Peyer's patch (tissue), 4 donors: Measurements from ENCODE around the gene SH2D5.

Experiments used
- POLR2A ChIP-seq, 2 donors: fragments of 450-650 bp; IDR thresholded peaks; one replicate each; pipeline ENCODE4 v1.5.1; 2017; ENCODE audit warnings: antibody characterized with exemption in 2 of 2, mild to moderate bottlenecking in 2 of 2, moderate library complexity in 2 of 2
- TF ChIP-seq, protein P1 (sequence below), 6 experiments: fragments of 450-650 bp in 4 of 6; fragments of 200-600 bp in 2 of 6; sonication (generic) in 1 of 6; IDR thresholded peaks; one replicate each; pipeline ENCODE4 v1.5.1; 2017 to 2019; ENCODE audit warnings: antibody characterized with exemption in 6 of 6, mild to moderate bottlenecking in 3 of 6, moderate library complexity in 1 of 6

DNA sequence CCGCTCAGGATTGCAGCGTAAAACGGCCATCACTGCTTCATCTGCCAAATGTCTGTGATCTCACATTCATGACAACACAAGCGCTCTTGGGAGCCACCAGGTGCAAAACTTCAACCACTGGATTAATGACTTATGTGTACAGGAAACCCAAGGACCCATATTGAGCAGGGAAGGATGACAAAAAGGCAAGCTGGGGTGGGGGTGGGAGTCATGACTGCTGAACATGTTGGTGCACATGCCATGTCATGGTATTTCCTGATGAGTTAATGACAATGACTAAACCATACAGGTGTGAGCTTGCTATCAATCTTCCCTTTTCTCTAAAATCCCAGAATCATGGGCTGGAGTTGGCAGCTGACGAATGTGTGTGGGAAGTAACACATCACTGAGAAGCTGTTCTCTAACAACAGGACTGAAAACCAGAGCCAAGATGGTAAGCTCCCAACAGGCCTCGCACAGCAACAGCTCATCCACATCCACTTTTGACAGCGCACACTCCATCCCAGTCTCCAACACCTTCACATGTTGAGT, 3.1 kb upstream of the SH2D5 start:
- TF ChIP-seq, protein P1, sequence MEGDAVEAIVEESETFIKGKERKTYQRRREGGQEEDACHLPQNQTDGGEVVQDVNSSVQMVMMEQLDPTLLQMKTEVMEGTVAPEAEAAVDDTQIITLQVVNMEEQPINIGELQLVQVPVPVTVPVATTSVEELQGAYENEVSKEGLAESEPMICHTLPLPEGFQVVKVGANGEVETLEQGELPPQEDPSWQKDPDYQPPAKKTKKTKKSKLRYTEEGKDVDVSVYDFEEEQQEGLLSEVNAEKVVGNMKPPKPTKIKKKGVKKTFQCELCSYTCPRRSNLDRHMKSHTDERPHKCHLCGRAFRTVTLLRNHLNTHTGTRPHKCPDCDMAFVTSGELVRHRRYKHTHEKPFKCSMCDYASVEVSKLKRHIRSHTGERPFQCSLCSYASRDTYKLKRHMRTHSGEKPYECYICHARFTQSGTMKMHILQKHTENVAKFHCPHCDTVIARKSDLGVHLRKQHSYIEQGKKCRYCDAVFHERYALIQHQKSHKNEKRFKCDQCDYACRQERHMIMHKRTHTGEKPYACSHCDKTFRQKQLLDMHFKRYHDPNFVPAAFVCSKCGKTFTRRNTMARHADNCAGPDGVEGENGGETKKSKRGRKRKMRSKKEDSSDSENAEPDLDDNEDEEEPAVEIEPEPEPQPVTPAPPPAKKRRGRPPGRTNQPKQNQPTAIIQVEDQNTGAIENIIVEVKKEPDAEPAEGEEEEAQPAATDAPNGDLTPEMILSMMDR (IDR thresholded peaks at IDR 0.05) = no peak
- TF ChIP-seq POLR2A (IDR thresholded peaks at IDR 0.05) = no peak
